ENCODE data around the gene TRIM33.

TRIM33 gene

GRCh38 chr1:114536043-114536442, 25.0 kb upstream of the TRIM33 start:
- TF ChIP-seq CTCF (IDR thresholded peaks at IDR 0.05; ENCODE audit: low read depth, low read length): no peak
- no peak for DNase-seq (ENCODE audit: low read depth in 2 of 2)
- no peak overlapping the region for H3K4me3 ChIP-seq (replicated peaks in 1 of 2; ENCODE audit: low read depth in 2 of 2, low read length in 2 of 2)

- no peak for TF ChIP-seq CTCF (IDR thresholded peaks at IDR 0.05; ENCODE audit: low read depth, low read length)
- DNase-seq (ENCODE audit: low read depth in 2 of 2): no peak
- no peak overlapping the region for H3K4me3 ChIP-seq (replicated peaks in 1 of 2; ENCODE audit: low read depth in 2 of 2, low read length in 2 of 2)
These were observed 24.4 kb upstream of the TRIM33 start for GRCh38 chr1:114535401-114535800.

GRCh38 chr1:114531094-114531493, 20.1 kb upstream of the TRIM33 start:
- no peak overlapping the region for H3K4me3 ChIP-seq (replicated peaks in 1 of 2; ENCODE audit: low read depth in 2 of 2, low read length in 2 of 2)
- no peak for TF ChIP-seq CTCF (IDR thresholded peaks at IDR 0.05; ENCODE audit: low read depth, low read length)
- DNase-seq (ENCODE audit: low read depth in 2 of 2): no peak

- no peak for DNase-seq (ENCODE audit: low read depth in 2 of 2)
- TF ChIP-seq CTCF (IDR thresholded peaks at IDR 0.05; ENCODE audit: low read depth, low read length): no peak
- H3K4me3 ChIP-seq (replicated peaks in 1 of 2; ENCODE audit: low read depth in 2 of 2, low read length in 2 of 2): no peak overlapping the region
These were observed 19.2 kb upstream of the TRIM33 start for GRCh38 chr1:114530224-114530623.

GRCh38 chr1:114524944-114525343, 13.9 kb upstream of the TRIM33 start:
- no peak overlapping the region for H3K4me3 ChIP-seq (replicated peaks in 1 of 2; ENCODE audit: low read depth in 2 of 2, low read length in 2 of 2)
- DNase-seq (ENCODE audit: low read depth in 2 of 2): no peak
- no peak for TF ChIP-seq CTCF (IDR thresholded peaks at IDR 0.05; ENCODE audit: low read depth, low read length)

GRCh38 chr1:114522264-114522575, 11.2 kb upstream of the TRIM33 start:
- DNase-seq (ENCODE audit: low read depth in 2 of 2): peak in 1 of 2 donors; percentile 6
- H3K4me3 ChIP-seq (replicated peaks in 1 of 2; ENCODE audit: low read depth in 2 of 2, low read length in 2 of 2): no peak overlapping the region
- no peak for TF ChIP-seq CTCF (IDR thresholded peaks at IDR 0.05; ENCODE audit: low read depth, low read length)

- H3K4me3 ChIP-seq (replicated peaks in 1 of 2; ENCODE audit: low read depth in 2 of 2, low read length in 2 of 2): no peak overlapping the region
- no peak for TF ChIP-seq CTCF (IDR thresholded peaks at IDR 0.05; ENCODE audit: low read depth, low read length)
- DNase-seq (ENCODE audit: low read depth in 2 of 2): no peak
These were observed 10.6 kb upstream of the TRIM33 start for GRCh38 chr1:114521396-114522263.
